A549 (cell line): ENCODE data around the gene TTLL9. TPM values are rescaled to one million over a fixed set of nuclear protein-coding genes. Genes with fewer than 3 reads are reported as not detected.

ENCODE experiments used
- ATAC-seq, 2 experiments: fragments of 200-7000 bp in 1 of 2; fragments of >200 bp in 1 of 2; cut with Nextera tagmentation in 1 of 2; cut with Tn5 transposase in 1 of 2; 3 replicates each; pipeline versions ENCODE4 v1.8.0 to v1.9.1; 2018 to 2020; ENCODE audit warnings: mild to moderate bottlenecking in 1 of 2, moderate library complexity in 1 of 2
- CTCF ChIA-PET: fragments of 300-600 bp; sonication (Branson Sonifier 250); formaldehyde crosslinking; extraction: SDS; loops from one replicate; lab custom pipeline; 2021; ENCODE audit warnings: antibody characterized with exemption, inconsistent platforms; lab: Yijun Ruan, JAX
- POLR2A ChIA-PET: fragments of 350-600 bp; formaldehyde crosslinking; extraction: SDS; loops from one replicate; lab custom pipeline; 2021; ENCODE audit warnings: antibody characterized with exemption, inconsistent platforms; lab: Yijun Ruan, JAX
- DNase-seq, 2 experiments: peaks; one replicate each; pipeline versions ENCODE4 v3.0.0 to v3.0.0-alpha.2; 2011 to 2016; ENCODE audit warnings: low read depth in 1 of 2, low spot score in 1 of 2
- FAIRE-seq: peaks from 2 replicates; lab custom pipeline; 2011; peaks lifted over from hg19 to GRCh38; lab: Jason Lieb, UNC
- H3K27ac ChIP-seq, 2 experiments: fragments of >200 bp; sonication (Bioruptor Twin); formaldehyde crosslinking; 3 replicates each; pipeline ENCODE4 v1.5.1; 2016 to 2017
- H3K4me1 ChIP-seq: fragments of >200 bp; sonication (Bioruptor Twin); formaldehyde crosslinking; 3 replicates; pipeline ENCODE4 v1.6.1; 2016
- H3K4me2 ChIP-seq: fragments of >200 bp; sonication (Bioruptor Twin); formaldehyde crosslinking; 3 replicates; pipeline ENCODE4 v1.6.1; 2016
- H3K4me3 ChIP-seq: fragments of >200 bp; sonication (Bioruptor Twin); formaldehyde crosslinking; 3 replicates; pipeline ENCODE4 v1.5.1; 2016
- H3K9me3 ChIP-seq: fragments of >200 bp; sonication (Bioruptor Twin); formaldehyde crosslinking; 3 replicates; pipeline ENCODE4 v1.6.1; 2016
- CBX2 ChIP-seq: fragments of 200-600 bp; sonication (generic); IDR thresholded peaks from 2 replicates; pipeline ENCODE4 v1.6.1; 2016; ENCODE audit warnings: low read depth, mild to moderate bottlenecking, borderline replicate concordance
- CBX8 ChIP-seq: fragments of 200-600 bp; sonication (generic); IDR thresholded peaks from 2 replicates; pipeline ENCODE4 v1.6.1; 2016
- EP300 ChIP-seq, 2 experiments: fragments of >200 bp; sonication (Bioruptor Twin); formaldehyde crosslinking; IDR thresholded peaks; 2 replicates in 1 of 2; 3 replicates in 1 of 2; pipeline ENCODE4 v1.6.1; 2016 to 2017
- FOSB ChIP-seq: fragments of 250-450 bp; sonication (Bioruptor Pico); IDR thresholded peaks from 2 replicates; pipeline ENCODE4 v1.5.0; 2020; ENCODE audit warnings: mild to moderate bottlenecking, moderate library complexity
- FOSL2 ChIP-seq, 2 experiments: fragments of 450-650 bp in 1 of 2; fragments of >200 bp in 1 of 2; sonication (Bioruptor Twin) in 1 of 2; formaldehyde crosslinking; IDR thresholded peaks; 2 replicates each; pipeline versions ENCODE4 v1.5.0 to v1.6.1; 2016 to 2020; ENCODE audit warnings: mild to moderate bottlenecking in 1 of 2, moderate library complexity in 1 of 2
- HEYL ChIP-seq: fragments of 250-450 bp; sonication (Bioruptor Pico); IDR thresholded peaks from 2 replicates; pipeline ENCODE4 v1.8.0; 2021; ENCODE audit warnings: mild to moderate bottlenecking, moderate library complexity
- JUN ChIP-seq, 2 experiments: fragments of >200 bp; sonication (Bioruptor Twin); formaldehyde crosslinking; IDR thresholded peaks; 2 replicates in 1 of 2; 3 replicates in 1 of 2; pipeline ENCODE4 v1.6.1; 2016 to 2017
- KDM1A ChIP-seq: fragments of 200-600 bp; sonication (generic); IDR thresholded peaks from 2 replicates; pipeline ENCODE4 v1.6.1; 2016; ENCODE audit warnings: low read depth, mild to moderate bottlenecking
- KDM5A ChIP-seq: fragments of 200-600 bp; sonication (generic); IDR thresholded peaks from 2 replicates; pipeline ENCODE4 v1.6.1; 2016; ENCODE audit warnings: antibody characterized with exemption, mild to moderate bottlenecking
- NFE2L2 ChIP-seq: fragments of 150-350 bp; conservative IDR thresholded peaks from 2 replicates; pipeline ENCODE4 v1.6.1; 2014; ENCODE audit warnings: low read length
- POLR2AphosphoS2 ChIP-seq: conservative IDR thresholded peaks from 2 replicates; pipeline ENCODE4 v1.6.1; 2012; ENCODE audit warnings: low read length, improper control_type of control experiment, inconsistent platforms
- TFCP2L1 ChIP-seq: fragments of 250-450 bp; sonication (Bioruptor Pico); IDR thresholded peaks from 2 replicates; pipeline ENCODE4 v1.5.0; 2021; ENCODE audit warnings: mild to moderate bottlenecking
- ZSCAN20 ChIP-seq: fragments of 250-450 bp; sonication (Bioruptor Pico); IDR thresholded peaks from 2 replicates; pipeline ENCODE4 v1.8.0; 2022; ENCODE audit warnings: mild to moderate bottlenecking, moderate library complexity
- WGBS: methylation state at CpG from one replicate; pipeline ENCODE4 v1.1.6; 2017; ENCODE audit errors: missing lambda C conversion rate; 5-methylcytosine and 5-hydroxymethylcytosine counted together
- polyA plus RNA-seq, 4 experiments: library from polyadenylated mRNA; depleted of rRNA in 3 of 4; stranded (reverse); fragments of >200 nt; fragmentation: RNase III in 1 of 4; extraction: RNeasy Plus Mini Kit Qiagen cat#74134 plus additional on column Dnase treatment in 1 of 4; gene quantifications; 2 replicates in 3 of 4; 3 replicates in 1 of 4; pipeline ENCODE4 v1.2.3, GENCODE V29; 2011 to 2017
- TF ChIP-seq, protein P1 (sequence below): fragments of 450-650 bp; IDR thresholded peaks from 2 replicates; pipeline ENCODE4 v1.6.1; 2014; ENCODE audit warnings: antibody characterized with exemption
- TF ChIP-seq, protein P2 (sequence below): fragments of >200 bp; sonication (Bioruptor Twin); formaldehyde crosslinking; IDR thresholded peaks from 3 replicates; pipeline ENCODE4 v1.6.1; 2016
- TF ChIP-seq, protein P3 (sequence below): IDR thresholded peaks from 2 replicates; pipeline ENCODE4 v1.6.1; 2012
- TF ChIP-seq, protein P4 (sequence below): fragments of >200 bp; sonication (Bioruptor Twin); formaldehyde crosslinking; IDR thresholded peaks from 2 replicates; pipeline ENCODE4 v1.6.1; 2016
- TF ChIP-seq, protein P5 (sequence below): fragments of >200 bp; sonication (Bioruptor Twin); formaldehyde crosslinking; IDR thresholded peaks from 3 replicates; pipeline ENCODE4 v1.5.1; 2016

The TTLL9 gene
- polyA plus RNA-seq, 2 of the 4 experiments (the other 2 are of a cell fraction): 0.06 to 0.15 TPM

DNA sequence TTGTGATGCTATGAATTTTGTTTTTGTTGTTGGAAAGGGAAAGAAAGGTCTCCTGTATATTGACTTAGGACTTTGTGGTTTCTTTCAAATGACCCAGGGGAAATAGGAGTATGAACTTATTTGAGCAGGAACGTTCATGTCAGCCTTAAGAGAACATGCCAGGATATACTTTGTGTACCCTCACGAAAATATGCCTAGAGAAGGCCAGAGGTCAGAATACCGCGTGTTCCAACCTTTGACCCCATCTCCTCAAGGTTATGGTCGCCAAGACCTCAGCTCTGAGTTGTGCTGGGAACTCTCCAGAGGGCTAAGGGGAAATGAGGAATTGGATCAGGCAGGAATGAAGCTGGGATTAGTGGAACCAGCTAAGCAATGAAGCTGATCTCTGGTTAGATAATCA is 11.5 kb downstream of the TTLL9 start:
- CTCF ChIA-PET: interaction anchor here (1.3 to 4.2 kb wide), 4 partner anchors 11 to 70 kb away, joined by 4 to 22 read pairs (median 8); partner anchors contain the start of genes DUSP15, FOXS1, PDRG1 and TTLL9
- no peak overlapping the region for H3K4me3 ChIP-seq
- POLR2A ChIA-PET: no interaction called here
- DNase-seq: no peak
- no peak for FAIRE-seq
- H3K4me2 ChIP-seq: no peak overlapping the region
- TF ChIP-seq KDM1A (no peak), FOSL2 (IDR thresholded peaks at IDR 0.05) (no peak), FOSL2 (CRISPR knock-in tag; IDR thresholded peaks at IDR 0.05) (no peak), FOSB (CRISPR knock-in tag) (no peak), TFCP2L1 (CRISPR knock-in tag) (no peak), NFE2L2 (no peak), KDM5A (no peak)
- TF ChIP-seq, protein P1, sequence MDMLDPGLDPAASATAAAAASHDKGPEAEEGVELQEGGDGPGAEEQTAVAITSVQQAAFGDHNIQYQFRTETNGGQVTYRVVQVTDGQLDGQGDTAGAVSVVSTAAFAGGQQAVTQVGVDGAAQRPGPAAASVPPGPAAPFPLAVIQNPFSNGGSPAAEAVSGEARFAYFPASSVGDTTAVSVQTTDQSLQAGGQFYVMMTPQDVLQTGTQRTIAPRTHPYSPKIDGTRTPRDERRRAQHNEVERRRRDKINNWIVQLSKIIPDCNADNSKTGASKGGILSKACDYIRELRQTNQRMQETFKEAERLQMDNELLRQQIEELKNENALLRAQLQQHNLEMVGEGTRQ: no peak
- TF ChIP-seq, protein P2, sequence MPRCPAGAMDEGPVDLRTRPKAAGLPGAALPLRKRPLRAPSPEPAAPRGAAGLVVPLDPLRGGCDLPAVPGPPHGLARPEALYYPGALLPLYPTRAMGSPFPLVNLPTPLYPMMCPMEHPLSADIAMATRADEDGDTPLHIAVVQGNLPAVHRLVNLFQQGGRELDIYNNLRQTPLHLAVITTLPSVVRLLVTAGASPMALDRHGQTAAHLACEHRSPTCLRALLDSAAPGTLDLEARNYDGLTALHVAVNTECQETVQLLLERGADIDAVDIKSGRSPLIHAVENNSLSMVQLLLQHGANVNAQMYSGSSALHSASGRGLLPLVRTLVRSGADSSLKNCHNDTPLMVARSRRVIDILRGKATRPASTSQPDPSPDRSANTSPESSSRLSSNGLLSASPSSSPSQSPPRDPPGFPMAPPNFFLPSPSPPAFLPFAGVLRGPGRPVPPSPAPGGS: no peak
- no peak for ATAC-seq
- WGBS: 46% methylated on average over 5 of the region's 5 CpGs
- no peaks in the 10 kb centered on the region for H3K4me1 ChIP-seq
- H3K9me3 ChIP-seq: no peaks in the 10 kb centered on the region
- H3K27ac ChIP-seq: no peak overlapping the region

DNA sequence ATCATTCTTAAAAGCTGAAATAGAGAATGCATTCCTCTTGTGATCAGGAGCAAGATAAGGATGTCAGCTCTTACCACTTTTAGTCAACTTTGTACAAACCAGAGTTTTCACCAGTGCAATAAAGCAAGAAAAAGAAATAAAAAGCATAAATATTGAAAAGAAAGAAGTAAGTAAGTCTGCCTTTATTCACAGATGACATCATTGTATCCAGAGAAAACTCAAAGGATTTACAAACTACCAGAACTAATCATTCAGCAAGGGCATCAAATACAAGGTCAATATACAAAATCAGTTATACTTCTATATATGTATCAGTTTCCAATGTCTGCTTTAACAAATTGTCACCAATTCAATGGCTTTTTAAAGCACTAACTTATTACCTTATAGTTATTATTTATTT is 13.4 kb downstream of the TTLL9 start:
- no peak for TF ChIP-seq FOSB (CRISPR knock-in tag)
- TF ChIP-seq KDM5A: no peak
- TF ChIP-seq, protein P3, sequence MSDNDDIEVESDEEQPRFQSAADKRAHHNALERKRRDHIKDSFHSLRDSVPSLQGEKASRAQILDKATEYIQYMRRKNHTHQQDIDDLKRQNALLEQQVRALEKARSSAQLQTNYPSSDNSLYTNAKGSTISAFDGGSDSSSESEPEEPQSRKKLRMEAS: no peak
- TF ChIP-seq FOSL2 (IDR thresholded peaks at IDR 0.05): no peak
- TF ChIP-seq FOSL2 (CRISPR knock-in tag; IDR thresholded peaks at IDR 0.05): no peak
- no peak for TF ChIP-seq JUN (IDR thresholded peaks at IDR 0.05)
- no peak for TF ChIP-seq ZSCAN20 (CRISPR knock-in tag)
- no peak for TF ChIP-seq CBX2
- TF ChIP-seq HEYL (CRISPR knock-in tag): no peak
- no peak for TF ChIP-seq POLR2AphosphoS2
- TF ChIP-seq, protein P2: no peak
- TF ChIP-seq CBX8: no peak
- TF ChIP-seq, protein P4, sequence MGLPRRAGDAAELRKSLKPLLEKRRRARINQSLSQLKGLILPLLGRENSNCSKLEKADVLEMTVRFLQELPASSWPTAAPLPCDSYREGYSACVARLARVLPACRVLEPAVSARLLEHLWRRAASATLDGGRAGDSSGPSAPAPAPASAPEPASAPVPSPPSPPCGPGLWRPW: no peak
- no peak for TF ChIP-seq EP300 (IDR thresholded peaks at IDR 0.05)
- TF ChIP-seq, protein P5, sequence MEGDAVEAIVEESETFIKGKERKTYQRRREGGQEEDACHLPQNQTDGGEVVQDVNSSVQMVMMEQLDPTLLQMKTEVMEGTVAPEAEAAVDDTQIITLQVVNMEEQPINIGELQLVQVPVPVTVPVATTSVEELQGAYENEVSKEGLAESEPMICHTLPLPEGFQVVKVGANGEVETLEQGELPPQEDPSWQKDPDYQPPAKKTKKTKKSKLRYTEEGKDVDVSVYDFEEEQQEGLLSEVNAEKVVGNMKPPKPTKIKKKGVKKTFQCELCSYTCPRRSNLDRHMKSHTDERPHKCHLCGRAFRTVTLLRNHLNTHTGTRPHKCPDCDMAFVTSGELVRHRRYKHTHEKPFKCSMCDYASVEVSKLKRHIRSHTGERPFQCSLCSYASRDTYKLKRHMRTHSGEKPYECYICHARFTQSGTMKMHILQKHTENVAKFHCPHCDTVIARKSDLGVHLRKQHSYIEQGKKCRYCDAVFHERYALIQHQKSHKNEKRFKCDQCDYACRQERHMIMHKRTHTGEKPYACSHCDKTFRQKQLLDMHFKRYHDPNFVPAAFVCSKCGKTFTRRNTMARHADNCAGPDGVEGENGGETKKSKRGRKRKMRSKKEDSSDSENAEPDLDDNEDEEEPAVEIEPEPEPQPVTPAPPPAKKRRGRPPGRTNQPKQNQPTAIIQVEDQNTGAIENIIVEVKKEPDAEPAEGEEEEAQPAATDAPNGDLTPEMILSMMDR: no peak
- TF ChIP-seq, all 56 proteins: peak for 0
- CTCF ChIA-PET: interaction anchor here (1.0 to 1.4 kb wide), 2 partner anchors 8 to 147 kb away, joined by 3 to 4 read pairs; no protein-coding TSS in a partner anchor
- H3K9me3 ChIP-seq: no peaks in the 10 kb centered on the region
- FAIRE-seq (no peak), DNase-seq (no peak), ATAC-seq (no peak)
- H3K4me3 ChIP-seq: no peak overlapping the region
- H3K27ac ChIP-seq: no peak overlapping the region
- H3K4me2 ChIP-seq: no peak overlapping the region
- POLR2A ChIA-PET: no interaction called here
- no peaks in the 10 kb centered on the region for H3K4me1 ChIP-seq
